Prostate gland (tissue), 2 donors: Measurements from ENCODE around the gene UFSP2. TPM values are rescaled to one million over a fixed set of nuclear protein-coding genes. Genes with fewer than 3 reads are reported as not detected.

ENCODE experiments used
- DNase-seq: peaks from one replicate; pipeline ENCODE4 v3.0.0-alpha.2; 2019; ENCODE audit warnings: low spot score
- H3K27ac ChIP-seq, 2 donors: fragments of 200-600 bp; sonication (generic); 2 replicates each; pipeline ENCODE4 v1.5.1; 2017 to 2019
- H3K27me3 ChIP-seq: fragments of 200-600 bp; sonication (generic); replicated peaks from 2 replicates; pipeline ENCODE4 v1.5.1; 2019; ENCODE audit not compliant: insufficient read depth
- H3K36me3 ChIP-seq, 2 donors: fragments of 200-600 bp; sonication (generic); 1 replicate in 1 of 2; 2 replicates in 1 of 2; pipeline versions ENCODE4 v1.5.1 to v1.8.1; 2017 to 2019
- H3K4me1 ChIP-seq: fragments of 200-600 bp; sonication (generic); replicated peaks from 2 replicates; pipeline ENCODE4 v1.5.1; 2019
- H3K4me3 ChIP-seq, 2 donors: fragments of 200-600 bp; sonication (generic); 2 replicates each; pipeline ENCODE4 v1.5.1; 2017 to 2019
- H3K9me3 ChIP-seq: fragments of 200-600 bp; sonication (generic); 2 replicates; pipeline ENCODE4 v1.5.1; 2017
- CTCF ChIP-seq, 4 experiments: fragments of 200-600 bp in 2 of 4; fragments of 450-650 bp in 2 of 4; sonication (generic) in 2 of 4; IDR thresholded peaks; 1 replicate in 3 of 4; 2 replicates in 1 of 4; pipeline ENCODE4 v1.5.1; 2016 to 2019; ENCODE audit warnings: antibody characterized with exemption in 4 of 4, mild to moderate bottlenecking in 2 of 4, moderate library complexity in 2 of 4
- POLR2A ChIP-seq: fragments of 450-650 bp; IDR thresholded peaks from one replicate; pipeline ENCODE4 v1.6.1; 2016; ENCODE audit warnings: antibody characterized with exemption, mild to moderate bottlenecking
- POLR2AphosphoS5 ChIP-seq: sonication (generic); formaldehyde crosslinking; IDR thresholded peaks from one replicate; pipeline ENCODE4 v1.6.1; 2017; ENCODE audit warnings: antibody characterized with exemption
- WGBS: methylation state at CpG from one replicate; pipeline ENCODE4 v1.1.5; 2018; 5-methylcytosine and 5-hydroxymethylcytosine counted together
- intact Hi-C: fragments of 100-400 bp; cut with DNase I; formaldehyde crosslinking; loops from one replicate; pipeline ENCODE4 v1.14.2; 2022
- total RNA-seq, 2 donors: library from RNA; depleted of rRNA; stranded (reverse); fragments of >200 nt; gene quantifications; one replicate each; pipeline ENCODE4 v1.1.0, GENCODE V29; 2016

Gene UFSP2
- total RNA-seq, 2 donors from 2014 or later = 32.1 to 42.7 TPM

GRCh38 chr4:185383451-185383850 is 42.3 kb downstream of the UFSP2 start:
- peak; percentile 86 for DNase-seq
- H3K27ac ChIP-seq = peak overlapping the region; percentile 76 to 89
- H3K4me3 ChIP-seq = peak overlapping the region in 1 of 2 donors; percentile 2
- 39% methylated on average over 4 of the region's 4 CpGs for WGBS
- peaks cover 13% of the 10 kb centered on the region for H3K4me1 ChIP-seq
- H3K36me3 ChIP-seq = no peaks in the 10 kb centered on the region
- no peaks in the 10 kb centered on the region for H3K9me3 ChIP-seq
- TF ChIP-seq POLR2AphosphoS5 (peak; percentile 93), CTCF (IDR thresholded peaks at IDR 0.05) (no peak), POLR2A (no peak)
- intact Hi-C loops = no loop called here
- no peaks in the 10 kb centered on the region for H3K27me3 ChIP-seq

GRCh38 chr4:185382754-185383153 is 43.0 kb downstream of the UFSP2 start:
- no peak overlapping the region for H3K4me3 ChIP-seq
- peaks cover 13% of the 10 kb centered on the region for H3K4me1 ChIP-seq
- H3K36me3 ChIP-seq = no peaks in the 10 kb centered on the region
- H3K27ac ChIP-seq = peak overlapping the region; percentile 76 to 89
- H3K27me3 ChIP-seq = no peaks in the 10 kb centered on the region
- TF ChIP-seq POLR2AphosphoS5 (no peak), CTCF (IDR thresholded peaks at IDR 0.05) (no peak), POLR2A (no peak)
- intact Hi-C loops = no loop called here
- no peak for DNase-seq
- H3K9me3 ChIP-seq = no peaks in the 10 kb centered on the region

- H3K4me3 ChIP-seq = no peak overlapping the region
- WGBS = 63% methylated on average over 4 of the region's 4 CpGs
- H3K36me3 ChIP-seq = no peaks in the 10 kb centered on the region
- intact Hi-C loops = no loop called here
- H3K27me3 ChIP-seq = no peaks in the 10 kb centered on the region
- H3K4me1 ChIP-seq = peaks cover 13% of the 10 kb centered on the region
- H3K9me3 ChIP-seq = no peaks in the 10 kb centered on the region
- TF ChIP-seq POLR2A (no peak), CTCF (IDR thresholded peaks at IDR 0.05) (no peak), POLR2AphosphoS5 (no peak)
- no peak for DNase-seq
- no peak overlapping the region for H3K27ac ChIP-seq
Observed at GRCh38 chr4:185381288-185382196, 44.2 kb downstream of the UFSP2 start.

GRCh38 chr4:185380320-185380719 is 45.4 kb downstream of the UFSP2 start:
- Histone ChIP-seq H3K27ac (peak overlapping the region in 1 of 2 donors; percentile 10), H3K27me3 (no peaks in the 10 kb centered on the region), H3K9me3 (no peaks in the 10 kb centered on the region), H3K36me3 (no peaks in the 10 kb centered on the region), H3K4me1 (peaks cover 13% of the 10 kb centered on the region), H3K4me3 (no peak overlapping the region)
- intact Hi-C loops = no loop called here
- TF ChIP-seq CTCF (IDR thresholded peaks at IDR 0.05) (no peak), POLR2AphosphoS5 (no peak), POLR2A (no peak)
- 71% methylated on average over 1 of the region's 1 CpG for WGBS
- no peak for DNase-seq
